GM12878 (cell line): ENCODE data around the gene MEGF6.

Experiments used
- CTCF ChIP-seq, 3 experiments: IDR thresholded peaks in 2 of 3; conservative IDR thresholded peaks in 1 of 3; 2 replicates each; pipeline ENCODE4 v1.5.1; 2011; ENCODE audit warnings: low read depth in 3 of 3, low read length in 3 of 3, mild to moderate bottlenecking in 3 of 3, control low read depth in 2 of 3, moderate library complexity in 2 of 3, inconsistent platforms in 1 of 3, mixed read lengths in 1 of 3; ENCODE audit not compliant: control insufficient read depth in 2 of 3, insufficient read depth in 1 of 3; ENCODE audit errors: extremely low read depth in 1 of 3
- NRF1 ChIP-seq: conservative IDR thresholded peaks from 2 replicates; pipeline ENCODE4 v1.6.1; 2011; ENCODE audit warnings: mild to moderate bottlenecking, low read depth, low read length, improper control_type of control experiment
- POLR2AphosphoS5 ChIP-seq: IDR thresholded peaks from 2 replicates; pipeline ENCODE4 v1.6.1; 2011; ENCODE audit warnings: mild to moderate bottlenecking, low read length, inconsistent platforms

DNA sequence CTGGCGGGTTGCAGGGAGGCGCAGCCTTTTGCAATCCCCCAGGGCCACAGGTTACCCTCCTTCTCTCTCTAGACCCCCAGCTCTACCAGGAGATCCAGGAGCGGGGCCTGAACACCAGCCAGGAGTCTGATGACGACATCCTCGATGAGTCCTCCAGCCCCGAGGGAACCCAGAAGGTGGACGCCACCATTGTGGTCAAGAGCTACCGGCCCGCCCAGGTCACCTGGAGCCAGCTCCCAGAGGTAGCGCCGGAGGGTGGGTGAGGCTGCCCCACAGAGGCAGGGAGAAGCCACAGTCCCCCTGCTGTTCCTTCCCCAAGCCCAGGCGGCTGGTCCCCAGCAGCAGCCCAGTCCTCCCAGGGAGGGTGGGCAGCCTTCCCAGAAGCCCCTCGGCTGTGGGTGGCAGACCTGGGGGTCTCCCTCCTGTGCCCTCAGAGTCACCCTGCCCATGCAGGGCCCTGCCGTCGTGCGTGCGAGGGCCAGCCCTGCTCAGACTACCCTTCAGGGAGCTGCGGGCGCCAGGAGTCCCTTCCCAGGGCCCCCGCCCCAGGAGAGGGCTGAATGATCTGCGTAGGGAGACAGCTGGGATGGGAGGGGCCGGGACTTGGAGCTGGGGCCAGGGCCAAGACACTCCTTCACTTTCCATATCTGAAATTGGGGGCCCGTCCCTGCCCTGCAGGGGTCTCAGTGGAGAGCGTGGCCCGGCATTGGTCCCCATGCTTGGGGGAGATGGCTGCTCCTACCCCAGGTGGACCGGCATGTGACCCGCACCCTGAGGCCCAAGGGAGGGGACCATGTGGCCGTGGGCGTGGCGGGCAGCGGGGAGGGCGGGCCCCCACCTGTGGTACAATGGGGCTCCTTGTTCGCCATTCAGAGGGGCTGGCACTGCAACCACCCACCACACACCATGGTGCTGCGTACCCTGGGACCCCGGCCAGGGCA lies 143.9 kb downstream of the MEGF6 start:
- TF ChIP-seq POLR2AphosphoS5 (no peak), NRF1 (no peak), CTCF (IDR thresholded peaks at IDR 0.05 in 2 of 3, conservative IDR thresholded peaks at IDR 0.05 in 1 of 3; ENCODE audit: control insufficient read depth in 2 of 3, extremely low read depth in 1 of 3, insufficient read depth in 1 of 3, low read depth in 3 of 3, low read length in 3 of 3) (no peak)
